Measurements from ENCODE around the gene ITPR1.

Gene ITPR1

DNA sequence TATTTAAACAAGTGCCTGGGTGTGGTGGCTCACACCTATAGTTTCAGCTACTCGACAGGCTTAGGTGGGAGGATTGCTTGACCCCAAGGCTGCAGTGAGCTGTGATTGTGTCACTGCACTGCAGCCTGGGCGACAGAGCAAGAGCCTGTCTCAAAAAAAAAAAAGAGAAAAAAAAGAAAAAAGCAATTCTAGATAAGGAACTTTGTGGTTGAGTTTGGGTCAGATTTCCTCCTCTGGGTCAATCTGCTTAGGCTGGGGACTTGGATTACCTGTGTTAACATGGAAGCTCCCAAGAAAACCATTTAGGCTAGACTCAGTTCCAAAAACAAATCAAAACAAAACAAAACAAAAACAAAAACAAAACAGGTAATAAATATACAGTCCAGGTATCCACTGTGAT, 50.0 kb downstream of the ITPR1 start:
- no peak overlapping the region for H3K4me3 ChIP-seq (replicated peaks in 1 of 2; ENCODE audit: low read depth in 2 of 2, low read length in 2 of 2)
- TF ChIP-seq, protein P1, sequence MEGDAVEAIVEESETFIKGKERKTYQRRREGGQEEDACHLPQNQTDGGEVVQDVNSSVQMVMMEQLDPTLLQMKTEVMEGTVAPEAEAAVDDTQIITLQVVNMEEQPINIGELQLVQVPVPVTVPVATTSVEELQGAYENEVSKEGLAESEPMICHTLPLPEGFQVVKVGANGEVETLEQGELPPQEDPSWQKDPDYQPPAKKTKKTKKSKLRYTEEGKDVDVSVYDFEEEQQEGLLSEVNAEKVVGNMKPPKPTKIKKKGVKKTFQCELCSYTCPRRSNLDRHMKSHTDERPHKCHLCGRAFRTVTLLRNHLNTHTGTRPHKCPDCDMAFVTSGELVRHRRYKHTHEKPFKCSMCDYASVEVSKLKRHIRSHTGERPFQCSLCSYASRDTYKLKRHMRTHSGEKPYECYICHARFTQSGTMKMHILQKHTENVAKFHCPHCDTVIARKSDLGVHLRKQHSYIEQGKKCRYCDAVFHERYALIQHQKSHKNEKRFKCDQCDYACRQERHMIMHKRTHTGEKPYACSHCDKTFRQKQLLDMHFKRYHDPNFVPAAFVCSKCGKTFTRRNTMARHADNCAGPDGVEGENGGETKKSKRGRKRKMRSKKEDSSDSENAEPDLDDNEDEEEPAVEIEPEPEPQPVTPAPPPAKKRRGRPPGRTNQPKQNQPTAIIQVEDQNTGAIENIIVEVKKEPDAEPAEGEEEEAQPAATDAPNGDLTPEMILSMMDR (IDR thresholded peaks at IDR 0.05; ENCODE audit: low read depth, low read length) = no peak
- no peak for DNase-seq (ENCODE audit: low read depth in 2 of 2)

DNA sequence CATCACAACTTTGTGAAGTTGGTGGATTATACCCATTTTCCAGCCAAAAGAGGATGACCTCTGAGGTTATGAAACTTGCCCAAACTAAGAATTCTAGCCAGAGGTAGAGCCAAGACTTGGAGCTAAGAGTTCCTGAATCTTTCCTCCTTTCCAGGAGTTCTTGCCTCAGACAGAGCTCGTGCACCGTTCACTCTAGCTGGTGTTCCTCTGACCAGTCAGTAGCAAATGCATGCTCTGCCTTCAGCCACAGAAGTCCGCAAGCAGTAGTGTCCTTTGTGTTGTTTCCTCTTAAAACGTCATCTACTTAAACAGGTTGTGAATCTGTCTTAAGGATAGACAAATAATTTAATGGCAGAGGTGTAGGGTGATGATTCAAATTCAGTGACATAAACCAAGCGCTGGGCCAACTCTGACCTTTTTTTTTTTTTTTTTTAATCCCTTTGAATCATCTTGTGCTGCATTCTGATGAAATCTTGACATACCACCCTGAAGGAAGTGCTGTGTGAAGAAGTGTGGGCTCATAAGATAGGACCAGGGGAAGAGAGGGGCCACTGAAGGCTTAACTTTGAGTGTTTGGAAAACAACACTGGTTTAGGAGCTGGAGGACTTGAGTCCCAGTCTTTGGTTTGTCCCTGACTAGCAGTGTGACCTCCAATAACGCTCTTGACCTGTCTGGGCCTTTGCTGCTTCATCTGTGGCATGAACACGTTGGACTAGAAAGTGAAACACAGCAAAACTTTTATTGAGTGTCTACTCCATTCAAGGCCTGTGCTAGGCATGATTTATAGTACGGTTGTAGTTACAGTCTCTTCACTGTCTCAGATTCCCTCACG, 53.4 kb downstream of the ITPR1 start:
- DNase-seq (ENCODE audit: low read depth in 2 of 2) = no peak
- TF ChIP-seq, protein P1 (IDR thresholded peaks at IDR 0.05; ENCODE audit: low read depth, low read length) = no peak
- H3K4me3 ChIP-seq (replicated peaks in 1 of 2; ENCODE audit: low read depth in 2 of 2, low read length in 2 of 2) = no peak overlapping the region

DNA sequence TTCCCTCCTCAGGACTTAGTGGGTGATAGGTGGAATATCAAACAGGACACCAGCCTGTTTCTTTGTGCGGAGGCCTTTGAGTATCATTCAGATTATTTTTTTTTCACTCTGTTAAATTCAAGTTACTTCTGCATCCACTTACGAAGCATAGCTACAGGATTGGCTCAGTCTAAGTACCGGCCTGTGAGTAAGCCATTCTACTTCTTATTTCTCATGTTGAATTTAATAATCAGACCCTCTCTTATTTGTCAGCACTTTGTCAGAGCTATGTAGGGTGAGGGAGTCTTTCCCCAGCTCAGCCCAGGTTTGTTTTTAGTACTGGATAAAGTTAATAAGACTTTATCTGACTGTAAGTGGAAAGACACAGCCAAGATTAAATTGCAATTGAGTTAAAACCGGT, 54.7 kb downstream of the ITPR1 start:
- DNase-seq (ENCODE audit: low read depth in 2 of 2) = no peak
- TF ChIP-seq, protein P1 (IDR thresholded peaks at IDR 0.05; ENCODE audit: low read depth, low read length) = no peak
- H3K4me3 ChIP-seq (replicated peaks in 1 of 2; ENCODE audit: low read depth in 2 of 2, low read length in 2 of 2) = no peak overlapping the region

DNA sequence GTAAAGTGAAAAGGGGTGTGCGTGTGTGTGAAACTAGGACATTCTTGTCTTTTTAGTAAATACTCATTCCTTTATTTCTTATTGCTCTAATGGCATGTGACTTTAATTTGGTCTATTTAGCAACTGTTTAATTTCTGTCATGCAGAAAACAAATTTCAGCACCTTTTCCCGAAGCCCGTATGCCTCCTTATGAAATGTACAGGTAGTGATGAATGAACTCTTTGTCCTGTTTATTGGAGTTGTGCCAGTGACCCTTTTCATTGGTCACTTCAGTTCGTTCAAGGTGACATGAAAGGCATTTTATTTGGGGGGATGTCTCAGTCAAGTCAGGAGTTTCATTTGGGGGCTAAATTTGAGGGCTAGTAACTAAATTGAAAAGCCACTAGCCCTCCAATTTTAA, 55.2 kb downstream of the ITPR1 start:
- H3K4me3 ChIP-seq (replicated peaks in 1 of 2; ENCODE audit: low read depth in 2 of 2, low read length in 2 of 2) = no peak overlapping the region
- DNase-seq (ENCODE audit: low read depth in 2 of 2) = no peak
- TF ChIP-seq, protein P1 (IDR thresholded peaks at IDR 0.05; ENCODE audit: low read depth, low read length) = no peak

DNA sequence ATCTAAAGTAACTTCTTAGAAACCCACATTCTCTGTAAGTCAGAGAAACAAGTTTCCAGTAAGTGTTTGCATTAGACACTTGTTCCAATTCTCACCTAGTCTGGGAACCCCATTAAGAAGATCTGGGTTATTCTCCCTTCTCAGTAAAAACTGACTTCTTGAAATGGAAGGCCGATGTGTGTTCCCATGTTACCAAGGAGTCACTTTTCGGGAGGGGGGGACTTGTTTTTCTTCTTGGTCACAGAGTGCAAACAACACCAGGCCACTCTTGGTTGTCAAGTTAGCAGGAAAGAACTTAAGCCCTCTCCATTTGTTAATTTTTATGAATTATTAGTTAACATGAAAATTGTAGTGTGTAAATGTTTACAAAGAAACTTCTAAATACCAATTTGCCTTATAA, 55.6 kb downstream of the ITPR1 start:
- TF ChIP-seq, protein P1 (IDR thresholded peaks at IDR 0.05; ENCODE audit: low read depth, low read length) = no peak
- H3K4me3 ChIP-seq (replicated peaks in 1 of 2; ENCODE audit: low read depth in 2 of 2, low read length in 2 of 2) = no peak overlapping the region
- no peak for DNase-seq (ENCODE audit: low read depth in 2 of 2)

DNA sequence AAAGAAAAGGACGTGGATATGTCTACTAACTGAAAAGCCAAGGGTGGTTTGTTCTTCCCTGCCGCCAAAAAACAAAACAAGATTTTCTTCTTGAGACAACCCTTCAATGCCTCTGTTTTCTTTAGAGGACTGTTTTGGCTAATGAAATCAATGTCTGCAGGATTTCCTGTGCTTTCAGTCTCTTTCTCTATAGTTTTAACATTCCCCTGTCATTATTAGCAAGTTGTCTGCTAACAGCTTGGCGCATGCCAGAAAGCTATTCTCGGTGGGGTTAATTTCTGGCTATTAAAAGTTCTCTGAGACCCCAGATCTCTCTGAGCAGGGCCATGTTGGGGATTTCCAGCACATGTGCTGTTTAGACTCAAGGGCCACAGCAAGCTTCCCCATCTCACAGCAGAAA, 56.7 kb downstream of the ITPR1 start:
- H3K4me3 ChIP-seq (replicated peaks in 1 of 2; ENCODE audit: low read depth in 2 of 2, low read length in 2 of 2) = no peak overlapping the region
- TF ChIP-seq, protein P1 (IDR thresholded peaks at IDR 0.05; ENCODE audit: low read depth, low read length) = no peak
- DNase-seq (ENCODE audit: low read depth in 2 of 2) = no peak

Measured in cardiac fibroblast (primary cell).